ENCODE data around the gene C14orf180.

C14orf180 gene

DNA sequence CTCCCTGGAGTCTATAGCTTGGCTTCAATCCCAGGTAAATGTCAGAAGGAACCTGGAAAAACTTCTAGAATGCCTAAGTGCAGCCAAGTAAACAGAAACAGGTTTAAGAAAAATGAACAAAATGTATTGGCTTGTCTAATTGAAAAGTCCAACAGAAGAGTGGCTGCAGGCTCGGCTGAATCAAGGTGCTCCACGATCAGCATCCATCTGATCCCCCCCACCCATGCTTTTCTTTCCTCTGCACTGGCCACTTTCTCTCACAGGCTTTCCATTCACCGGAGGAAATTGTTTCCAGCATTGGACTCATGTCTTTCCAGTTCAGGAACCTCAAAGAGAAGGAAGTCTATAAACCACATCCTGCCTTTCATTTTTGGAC lies 42.0 kb upstream of the C14orf180 start:
- Histone ChIP-seq H3K4me3 (ENCODE audit: low read depth, low read length) (no peak overlapping the region), H3K27ac (ENCODE audit: extremely low read depth, low read depth, low read length) (no peak overlapping the region), H3K36me3 (ENCODE audit: control insufficient read depth in 2 of 2, insufficient read depth in 1 of 2, low read length in 2 of 2) (no peaks in the 10 kb centered on the region), H3K9me3 (ENCODE audit: control insufficient read depth, insufficient read depth, low read depth, low read length) (no peaks in the 10 kb centered on the region), H3K4me1 (ENCODE audit: control insufficient read depth, insufficient read depth, low read length) (no peaks in the 10 kb centered on the region)
- no peak for TF ChIP-seq ZNF623 (tag by site-specific recombination; IDR thresholded peaks at IDR 0.05)
- TF ChIP-seq GLIS1 (tag by site-specific recombination; IDR thresholded peaks at IDR 0.05), result no peak
- TF ChIP-seq ZBTB20 (tag by site-specific recombination; IDR thresholded peaks at IDR 0.05), result no peak
- 0 out of 2 replicates have a peak, but pooled peaks have one; percentile 4 for TF ChIP-seq SP3 (tag by site-specific recombination; IDR thresholded peaks at IDR 0.05)
- TF ChIP-seq TCF7L2 (IDR thresholded peaks at IDR 0.05; ENCODE audit: borderline replicate concordance, low read depth, low read length), result no peak
- TF ChIP-seq, protein P1, sequence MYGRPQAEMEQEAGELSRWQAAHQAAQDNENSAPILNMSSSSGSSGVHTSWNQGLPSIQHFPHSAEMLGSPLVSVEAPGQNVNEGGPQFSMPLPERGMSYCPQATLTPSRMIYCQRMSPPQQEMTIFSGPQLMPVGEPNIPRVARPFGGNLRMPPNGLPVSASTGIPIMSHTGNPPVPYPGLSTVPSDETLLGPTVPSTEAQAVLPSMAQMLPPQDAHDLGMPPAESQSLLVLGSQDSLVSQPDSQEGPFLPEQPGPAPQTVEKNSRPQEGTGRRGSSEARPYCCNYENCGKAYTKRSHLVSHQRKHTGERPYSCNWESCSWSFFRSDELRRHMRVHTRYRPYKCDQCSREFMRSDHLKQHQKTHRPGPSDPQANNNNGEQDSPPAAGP (tag by site-specific recombination; IDR thresholded peaks at IDR 0.05), result no peak
- CTCF ChIA-PET, result interaction anchor here (0.7 kb wide), 2 partner anchors 202 to 444 kb away, joined by 3 read pairs; no protein-coding TSS in a partner anchor
- POLR2A ChIA-PET, result interaction anchor here (0.9 kb wide), 1 partner anchor 9 kb away, joined by 4 read pairs; no protein-coding TSS in a partner anchor

DNA sequence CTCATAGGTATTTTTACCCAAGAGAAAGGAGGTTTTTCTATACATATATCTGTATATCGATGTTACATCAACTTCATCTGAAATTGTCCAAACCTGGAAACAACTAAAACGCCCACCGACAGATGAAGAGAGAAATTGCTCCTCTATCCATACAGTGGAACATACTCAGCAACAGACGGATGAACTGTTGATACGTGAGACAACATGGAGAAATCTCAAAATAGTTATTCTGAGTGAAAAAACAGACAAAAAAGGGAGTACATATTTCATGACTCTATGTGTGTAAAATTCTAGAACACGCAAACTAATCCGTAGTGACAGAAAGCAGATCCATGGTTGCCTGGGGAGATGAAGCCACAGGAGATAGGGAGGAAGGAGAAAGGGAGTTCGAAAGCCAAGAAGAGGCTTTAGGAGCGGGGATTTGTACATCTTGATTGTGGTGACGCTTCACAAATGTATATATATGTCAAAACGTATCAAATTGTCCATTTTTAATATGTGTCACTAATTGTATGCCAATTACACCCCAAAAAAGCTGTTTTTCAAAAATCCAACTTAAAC lies 37.6 kb upstream of the C14orf180 start:
- ChIA-PET POLR2A (no interaction called here), CTCF (no interaction called here)
- Histone ChIP-seq H3K36me3 (ENCODE audit: control insufficient read depth in 2 of 2, insufficient read depth in 1 of 2, low read length in 2 of 2) (no peaks in the 10 kb centered on the region), H3K4me3 (ENCODE audit: low read depth, low read length) (no peak overlapping the region), H3K9me3 (ENCODE audit: control insufficient read depth, insufficient read depth, low read depth, low read length) (no peaks in the 10 kb centered on the region), H3K4me1 (ENCODE audit: control insufficient read depth, insufficient read depth, low read length) (no peaks in the 10 kb centered on the region), H3K27ac (ENCODE audit: extremely low read depth, low read depth, low read length) (no peak overlapping the region)
- no peak for TF ChIP-seq SP7 (tag by site-specific recombination; IDR thresholded peaks at IDR 0.05)
- no peak for TF ChIP-seq ZNF707 (tag by site-specific recombination; IDR thresholded peaks at IDR 0.05)
- TF ChIP-seq ZNF660 (tag by site-specific recombination; IDR thresholded peaks at IDR 0.05), result no peak
- TF ChIP-seq, protein P2, sequence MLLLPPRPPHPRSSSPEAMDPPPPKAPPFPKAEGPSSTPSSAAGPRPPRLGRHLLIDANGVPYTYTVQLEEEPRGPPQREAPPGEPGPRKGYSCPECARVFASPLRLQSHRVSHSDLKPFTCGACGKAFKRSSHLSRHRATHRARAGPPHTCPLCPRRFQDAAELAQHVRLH (tag by site-specific recombination; IDR thresholded peaks at IDR 0.05), result no peak
- no peak for TF ChIP-seq ZNF184 (tag by site-specific recombination; IDR thresholded peaks at IDR 0.05)
- no peak for TF ChIP-seq ZFP69B (tag by site-specific recombination; IDR thresholded peaks at IDR 0.05)
- TF ChIP-seq ZNF76 (tag by site-specific recombination; IDR thresholded peaks at IDR 0.05; ENCODE audit: borderline replicate concordance, low read depth), result no peak
- TF ChIP-seq ZNF366 (tag by site-specific recombination; conservative IDR thresholded peaks at IDR 0.05), result no peak
- no peak for TF ChIP-seq ZNF624 (tag by site-specific recombination; IDR thresholded peaks at IDR 0.05)

DNA sequence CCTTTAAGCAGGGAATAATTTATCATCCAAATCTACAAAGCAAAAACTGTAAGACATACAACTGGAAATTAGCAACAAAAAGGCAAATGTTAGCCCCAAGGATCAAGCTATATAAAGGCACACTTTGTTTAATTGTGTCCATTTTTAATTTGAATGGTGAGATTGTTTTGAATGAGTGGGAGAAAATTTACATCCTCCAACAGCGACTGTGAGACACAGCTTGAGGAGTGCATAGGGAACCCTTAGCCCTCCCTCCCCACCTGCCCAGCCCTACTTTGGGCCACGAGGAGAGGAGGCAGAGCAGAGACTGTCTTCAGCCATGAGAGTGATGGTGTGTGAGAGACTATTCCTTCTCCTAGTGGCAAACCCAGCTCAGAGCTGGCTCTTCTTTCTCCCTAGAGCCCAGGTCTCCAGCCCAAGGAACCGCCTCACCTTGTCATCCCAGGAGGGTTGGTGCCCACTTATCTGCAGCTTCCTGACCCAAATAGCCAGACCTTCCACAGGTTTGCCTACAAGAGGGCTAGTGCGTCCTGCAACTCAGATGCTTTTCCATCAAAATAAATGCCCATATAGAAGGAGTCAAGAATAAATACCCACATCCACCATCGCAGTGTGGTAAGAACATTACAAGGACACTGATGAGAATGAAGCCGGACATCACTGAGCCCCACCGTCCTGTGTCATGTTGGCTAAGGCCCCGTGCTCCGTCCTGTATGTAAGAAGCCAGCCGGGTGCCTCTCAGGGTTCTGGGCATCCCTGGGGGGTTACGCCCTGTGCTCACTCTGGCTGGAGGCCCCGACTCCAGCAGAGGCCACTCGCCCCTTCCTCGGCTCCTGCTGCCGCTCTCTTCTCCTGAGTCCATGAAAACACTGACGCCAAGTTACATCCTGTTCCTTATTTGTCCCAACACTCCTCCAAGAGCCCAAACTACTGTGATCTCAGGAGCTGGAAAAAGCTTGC lies 36.4 kb upstream of the C14orf180 start:
- no peaks in the 10 kb centered on the region for H3K4me1 ChIP-seq (ENCODE audit: control insufficient read depth, insufficient read depth, low read length)
- H3K27ac ChIP-seq (ENCODE audit: extremely low read depth, low read depth, low read length), result no peak overlapping the region
- no peaks in the 10 kb centered on the region for H3K36me3 ChIP-seq (ENCODE audit: control insufficient read depth in 2 of 2, insufficient read depth in 1 of 2, low read length in 2 of 2)
- no peak overlapping the region for H3K4me3 ChIP-seq (ENCODE audit: low read depth, low read length)
- ChIA-PET POLR2A (no interaction called here), CTCF (no interaction called here)
- TF ChIP-seq ZNF514 (tag by site-specific recombination; IDR thresholded peaks at IDR 0.05), result no peak
- TF ChIP-seq OVOL3 (tag by site-specific recombination; IDR thresholded peaks at IDR 0.05), result no peak
- TF ChIP-seq KLF1 (tag by site-specific recombination; IDR thresholded peaks at IDR 0.05), result no peak
- no peak for TF ChIP-seq ZNF10 (tag by site-specific recombination; IDR thresholded peaks at IDR 0.05)
- TF ChIP-seq ZNF791 (tag by site-specific recombination; IDR thresholded peaks at IDR 0.05), result no peak
- TF ChIP-seq, protein P3, sequence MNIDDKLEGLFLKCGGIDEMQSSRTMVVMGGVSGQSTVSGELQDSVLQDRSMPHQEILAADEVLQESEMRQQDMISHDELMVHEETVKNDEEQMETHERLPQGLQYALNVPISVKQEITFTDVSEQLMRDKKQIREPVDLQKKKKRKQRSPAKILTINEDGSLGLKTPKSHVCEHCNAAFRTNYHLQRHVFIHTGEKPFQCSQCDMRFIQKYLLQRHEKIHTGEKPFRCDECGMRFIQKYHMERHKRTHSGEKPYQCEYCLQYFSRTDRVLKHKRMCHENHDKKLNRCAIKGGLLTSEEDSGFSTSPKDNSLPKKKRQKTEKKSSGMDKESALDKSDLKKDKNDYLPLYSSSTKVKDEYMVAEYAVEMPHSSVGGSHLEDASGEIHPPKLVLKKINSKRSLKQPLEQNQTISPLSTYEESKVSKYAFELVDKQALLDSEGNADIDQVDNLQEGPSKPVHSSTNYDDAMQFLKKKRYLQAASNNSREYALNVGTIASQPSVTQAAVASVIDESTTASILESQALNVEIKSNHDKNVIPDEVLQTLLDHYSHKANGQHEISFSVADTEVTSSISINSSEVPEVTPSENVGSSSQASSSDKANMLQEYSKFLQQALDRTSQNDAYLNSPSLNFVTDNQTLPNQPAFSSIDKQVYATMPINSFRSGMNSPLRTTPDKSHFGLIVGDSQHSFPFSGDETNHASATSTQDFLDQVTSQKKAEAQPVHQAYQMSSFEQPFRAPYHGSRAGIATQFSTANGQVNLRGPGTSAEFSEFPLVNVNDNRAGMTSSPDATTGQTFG (tag by site-specific recombination; IDR thresholded peaks at IDR 0.05; ENCODE audit: borderline replicate concordance), result no peak
- TF ChIP-seq ZNF473 (tag by site-specific recombination; IDR thresholded peaks at IDR 0.05), result no peak
- TF ChIP-seq, protein P4, sequence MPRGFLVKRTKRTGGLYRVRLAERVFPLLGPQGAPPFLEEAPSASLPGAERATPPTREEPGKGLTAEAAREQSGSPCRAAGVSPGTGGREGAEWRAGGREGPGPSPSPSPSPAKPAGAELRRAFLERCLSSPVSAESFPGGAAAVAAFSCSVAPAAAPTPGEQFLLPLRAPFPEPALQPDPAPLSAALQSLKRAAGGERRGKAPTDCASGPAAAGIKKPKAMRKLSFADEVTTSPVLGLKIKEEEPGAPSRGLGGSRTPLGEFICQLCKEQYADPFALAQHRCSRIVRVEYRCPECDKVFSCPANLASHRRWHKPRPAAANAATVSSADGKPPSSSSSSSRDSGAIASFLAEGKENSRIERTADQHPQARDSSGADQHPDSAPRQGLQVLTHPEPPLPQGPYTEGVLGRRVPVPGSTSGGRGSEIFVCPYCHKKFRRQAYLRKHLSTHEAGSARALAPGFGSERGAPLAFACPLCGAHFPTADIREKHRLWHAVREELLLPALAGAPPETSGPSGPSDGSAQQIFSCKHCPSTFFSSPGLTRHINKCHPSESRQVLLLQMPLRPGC (tag by site-specific recombination; IDR thresholded peaks at IDR 0.05), result no peak
- no peak for TF ChIP-seq ZNF654 (tag by site-specific recombination; IDR thresholded peaks at IDR 0.05; ENCODE audit: low read depth)
- TF ChIP-seq, protein P5, sequence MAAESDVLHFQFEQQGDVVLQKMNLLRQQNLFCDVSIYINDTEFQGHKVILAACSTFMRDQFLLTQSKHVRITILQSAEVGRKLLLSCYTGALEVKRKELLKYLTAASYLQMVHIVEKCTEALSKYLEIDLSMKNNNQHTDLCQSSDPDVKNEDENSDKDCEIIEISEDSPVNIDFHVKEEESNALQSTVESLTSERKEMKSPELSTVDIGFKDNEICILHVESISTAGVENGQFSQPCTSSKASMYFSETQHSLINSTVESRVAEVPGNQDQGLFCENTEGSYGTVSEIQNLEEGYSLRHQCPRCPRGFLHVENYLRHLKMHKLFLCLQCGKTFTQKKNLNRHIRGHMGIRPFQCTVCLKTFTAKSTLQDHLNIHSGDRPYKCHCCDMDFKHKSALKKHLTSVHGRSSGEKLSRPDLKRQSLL (tag by site-specific recombination; IDR thresholded peaks at IDR 0.05), result no peak
- no peaks in the 10 kb centered on the region for H3K9me3 ChIP-seq (ENCODE audit: control insufficient read depth, insufficient read depth, low read depth, low read length)
